GM12878 (cell line): ENCODE results near the gene KLHL20. TPM values are rescaled to one million over a fixed set of nuclear protein-coding genes. Genes with fewer than 3 reads are reported as not detected.

ENCODE experiments used
- ATAC-seq: fragments of 200-7000 bp; cut with Tn5 transposase; 3 replicates; pipeline ENCODE4 v1.9.1; 2020; ENCODE audit warnings: mild to moderate bottlenecking, moderate library complexity
- BruUV-seq: library from RNA; stranded (reverse); fragments of 400-500 nt; replicated peaks from 2 replicates; lab custom pipeline; 2021; lab: Mats Ljungman, UMichigan
- CTCF ChIA-PET: fragments of 300-600 bp; sonication (Branson Sonifier 250); formaldehyde crosslinking; extraction: SDS; loops from one replicate; lab custom pipeline; 2021; ENCODE audit warnings: inconsistent platforms; lab: Yijun Ruan, JAX
- POLR2A ChIA-PET: fragments of 350-600 bp; formaldehyde crosslinking; extraction: SDS; loops from one replicate; lab custom pipeline; 2021; ENCODE audit warnings: inconsistent platforms; lab: Charles Lee
- RAD21 ChIA-PET: fragments of 300-600 bp; sonication (Branson Sonifier 250); formaldehyde crosslinking; loops from one replicate; lab custom pipeline; 2023; ENCODE audit warnings: antibody characterized with exemption; ENCODE audit not compliant: unreplicated experiment; lab: Charles Lee
- SMC1A ChIA-PET: fragments of 300-600 bp; sonication (Branson Sonifier 250); formaldehyde crosslinking; loops from one replicate; lab custom pipeline; 2023; ENCODE audit not compliant: unreplicated experiment, uncharacterized antibody; lab: Charles Lee
- DNase-seq: peaks from one replicate; pipeline ENCODE4 v3.0.0-alpha.2; 2011; ENCODE audit warnings: low read depth, low spot score
- FAIRE-seq: peaks from 3 replicates; lab custom pipeline; 2011; peaks lifted over from hg19 to GRCh38; lab: Jason Lieb, UNC
- H2AFZ ChIP-seq: 2 replicates; pipeline ENCODE4 v1.6.0; 2011; ENCODE audit warnings: low read depth, low read length, control low read depth; ENCODE audit not compliant: control insufficient read depth
- H3K27ac ChIP-seq: 2 replicates; pipeline ENCODE4 v1.5.1; 2011; ENCODE audit warnings: control low read depth; ENCODE audit not compliant: control insufficient read depth, insufficient read depth
- H3K27me3 ChIP-seq, 2 experiments: replicated peaks in 1 of 2; 2 replicates each; pipeline versions ENCODE4 v1.6.0 to v1.6.1; 2011; ENCODE audit warnings: low read length in 1 of 2; ENCODE audit not compliant: control insufficient read depth in 2 of 2, insufficient read depth in 2 of 2
- H3K36me3 ChIP-seq, 2 experiments: 2 replicates each; pipeline ENCODE4 v1.5.1; 2011; ENCODE audit warnings: low read length in 1 of 2; ENCODE audit not compliant: control insufficient read depth in 2 of 2, insufficient read depth in 2 of 2
- H3K4me1 ChIP-seq: 2 replicates; pipeline ENCODE4 v1.6.1; 2011; ENCODE audit warnings: mild to moderate bottlenecking, low read length, moderate library complexity, mixed read lengths; ENCODE audit not compliant: control insufficient read depth, insufficient read depth
- H3K4me2 ChIP-seq: 2 replicates; pipeline ENCODE4 v1.6.0; 2011; ENCODE audit warnings: control low read depth; ENCODE audit not compliant: control insufficient read depth, insufficient read depth
- H3K4me3 ChIP-seq: fragments of 200-600 bp; sonication (generic); 2 replicates; pipeline ENCODE4 v1.5.1; 2016
- H3K79me2 ChIP-seq: 2 replicates; pipeline ENCODE4 v1.6.0; 2011; ENCODE audit warnings: low read length; ENCODE audit not compliant: control insufficient read depth, insufficient read depth
- H3K9ac ChIP-seq: 2 replicates; pipeline ENCODE4 v1.8.0; 2011; ENCODE audit warnings: low read length, control low read depth, mixed read lengths; ENCODE audit not compliant: control insufficient read depth, insufficient read depth
- H3K9me3 ChIP-seq: replicated peaks from 3 replicates; pipeline ENCODE4 v1.5.1; 2011; ENCODE audit warnings: mild to moderate bottlenecking, low read length; ENCODE audit not compliant: control insufficient read depth, insufficient read depth
- H4K20me1 ChIP-seq: 2 replicates; pipeline ENCODE4 v1.6.0; 2011; ENCODE audit not compliant: control insufficient read depth, insufficient read depth
- CHD4 ChIP-seq: fragments of 200-600 bp; sonication (generic); IDR thresholded peaks from 2 replicates; pipeline ENCODE4 v1.6.1; 2016; ENCODE audit warnings: mild to moderate bottlenecking
- SMAD1 ChIP-seq: fragments of 450-650 bp; IDR thresholded peaks from 2 replicates; pipeline ENCODE4 v1.6.1; 2018; ENCODE audit warnings: mild to moderate bottlenecking, low read depth; ENCODE audit not compliant: partially characterized antibody
- ZNF207 ChIP-seq: fragments of 450-650 bp; IDR thresholded peaks from 2 replicates; pipeline ENCODE4 v1.6.1; 2014; ENCODE audit warnings: antibody characterized with exemption, mild to moderate bottlenecking, borderline replicate concordance
- WGBS: methylation state at CpG from one replicate; pipeline ENCODE4 v1.1.6; 2016; ENCODE audit warnings: low lambda C conversion rate; ENCODE audit not compliant: insufficient replicate concordance, insufficient coverage; ENCODE audit errors: missing lambda C conversion rate; 5-methylcytosine and 5-hydroxymethylcytosine counted together
- in situ Hi-C: fragments of 300-500 bp; cut with MboI; formaldehyde crosslinking; loops from 9 replicates; pipeline ENCODE4 v1.14.3; 2018; ENCODE audit warnings: mixed read lengths
- intact Hi-C: fragments of 100-400 bp; cut with micrococcal nuclease; formaldehyde crosslinking; loops from one replicate; pipeline ENCODE4 v1.14.2; 2022; ENCODE audit not compliant: unreplicated experiment
- polyA plus RNA-seq, 11 experiments: library from polyadenylated mRNA; depleted of rRNA in 4 of 11; unstranded in 6 of 11; stranded (reverse) in 5 of 11; fragments of >200 nt; fragmentation: Nextera tagmentation in 4 of 11; fragmentation: Illumina TruSeq in 1 of 11; extraction: Ambion mirVana in 4 of 11; extraction: Trizol in 1 of 11; gene quantifications; 1 replicate in 1 of 11; 2 replicates in 10 of 11; pipeline versions ENCODE4 v1.2.1 to v1.2.3, GENCODE V29; 2011 to 2016; ENCODE audit warnings: inconsistent platforms in 2 of 11, missing spikeins in 2 of 11, low read depth in 1 of 11
- total RNA-seq, 4 experiments: library from RNA; depleted of rRNA in 3 of 4; stranded (reverse); fragments of >200 nt in 3 of 4; fragmentation: Illumina TruSeq in 1 of 4; extraction: Trizol in 1 of 4; gene quantifications; 2 replicates each; pipeline versions ENCODE4 v1.2.1 to v1.2.3, GENCODE V29; 2013 to 2021
- TF ChIP-seq, protein P1 (sequence below): IDR thresholded peaks from 2 replicates; pipeline ENCODE4 v1.6.1; 2012; ENCODE audit warnings: low read length, inconsistent platforms
- TF ChIP-seq, protein P2 (sequence below): IDR thresholded peaks from 2 replicates; pipeline ENCODE4 v1.6.1; 2011; ENCODE audit warnings: low read depth, low read length, improper control_type of control experiment, borderline replicate concordance

KLHL20 gene
- total and polyA plus RNA-seq, 10 of the 15 experiments (the other 5 are each of a cell fraction or from before 2014, with no cell fraction given): 3.8 to 14.0 (median 10.0) TPM

GRCh38 chr1:173702736-173703135 is 12.0 kb upstream of the KLHL20 start (continued):
- TF ChIP-seq, protein P1, sequence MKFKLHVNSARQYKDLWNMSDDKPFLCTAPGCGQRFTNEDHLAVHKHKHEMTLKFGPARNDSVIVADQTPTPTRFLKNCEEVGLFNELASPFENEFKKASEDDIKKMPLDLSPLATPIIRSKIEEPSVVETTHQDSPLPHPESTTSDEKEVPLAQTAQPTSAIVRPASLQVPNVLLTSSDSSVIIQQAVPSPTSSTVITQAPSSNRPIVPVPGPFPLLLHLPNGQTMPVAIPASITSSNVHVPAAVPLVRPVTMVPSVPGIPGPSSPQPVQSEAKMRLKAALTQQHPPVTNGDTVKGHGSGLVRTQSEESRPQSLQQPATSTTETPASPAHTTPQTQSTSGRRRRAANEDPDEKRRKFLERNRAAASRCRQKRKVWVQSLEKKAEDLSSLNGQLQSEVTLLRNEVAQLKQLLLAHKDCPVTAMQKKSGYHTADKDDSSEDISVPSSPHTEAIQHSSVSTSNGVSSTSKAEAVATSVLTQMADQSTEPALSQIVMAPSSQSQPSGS: no peak
- TF ChIP-seq SMAD1 (no peak), CHD4 (no peak)
- TF ChIP-seq, protein P2, sequence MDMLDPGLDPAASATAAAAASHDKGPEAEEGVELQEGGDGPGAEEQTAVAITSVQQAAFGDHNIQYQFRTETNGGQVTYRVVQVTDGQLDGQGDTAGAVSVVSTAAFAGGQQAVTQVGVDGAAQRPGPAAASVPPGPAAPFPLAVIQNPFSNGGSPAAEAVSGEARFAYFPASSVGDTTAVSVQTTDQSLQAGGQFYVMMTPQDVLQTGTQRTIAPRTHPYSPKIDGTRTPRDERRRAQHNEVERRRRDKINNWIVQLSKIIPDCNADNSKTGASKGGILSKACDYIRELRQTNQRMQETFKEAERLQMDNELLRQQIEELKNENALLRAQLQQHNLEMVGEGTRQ: no peak

DNA sequence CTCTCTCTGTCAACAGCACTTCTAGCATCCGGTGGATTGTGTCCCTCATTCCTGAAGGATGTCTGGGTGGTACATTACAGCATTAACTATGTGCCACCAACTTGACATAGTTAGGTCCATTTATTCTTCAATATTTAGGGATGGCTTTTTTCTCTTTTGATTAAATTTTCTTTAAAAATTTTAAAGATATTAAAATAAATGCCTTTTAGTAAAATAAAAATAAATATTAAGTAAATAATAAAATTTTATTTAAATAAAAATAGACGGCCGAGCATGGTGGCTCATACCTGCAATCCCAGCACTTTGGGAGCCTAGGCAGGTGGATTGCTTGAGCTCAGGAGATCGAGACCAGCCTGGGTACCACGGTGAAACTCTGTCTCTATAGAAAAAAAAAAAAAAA is 9.7 kb upstream of the KLHL20 start:
- no peak overlapping the region for H3K27ac ChIP-seq
- FAIRE-seq: no peak
- SMC1A ChIA-PET: no interaction called here
- no peaks in the 10 kb centered on the region for H3K36me3 ChIP-seq
- POLR2A ChIA-PET: no interaction called here
- no peak overlapping the region for H3K9ac ChIP-seq
- H3K9me3 ChIP-seq: no peaks in the 10 kb centered on the region
- 17% methylated on average over 5 of the region's 5 CpGs for WGBS
- no peak for TF ChIP-seq ZNF207
- H4K20me1 ChIP-seq: no peaks in the 10 kb centered on the region
- RAD21 ChIA-PET: no interaction called here
- intact Hi-C loops: no loop called here
- no peak overlapping the region for H3K4me3 ChIP-seq
- no TSS peak for BruUV-seq
- no peaks in the 10 kb centered on the region for H3K4me1 ChIP-seq
- CTCF ChIA-PET: no interaction called here
- in situ Hi-C loops: no loop called here
- H3K79me2 ChIP-seq: no peaks in the 10 kb centered on the region
- DNase-seq: no peak
- ATAC-seq: no peak
- no peak overlapping the region for H2AFZ ChIP-seq
- H3K27me3 ChIP-seq: no peaks in the 10 kb centered on the region
- H3K4me2 ChIP-seq: no peak overlapping the region
